Ovary (tissue), 9 donors: ENCODE results near the gene SHMT2. TPM values are rescaled to one million over a fixed set of nuclear protein-coding genes. Genes with fewer than 3 reads are reported as not detected.

ENCODE experiments used
- DNase-seq, 5 donors: peaks; one replicate each; pipeline ENCODE4 v3.0.0-alpha.2; 2019 to 2020
- H3K27ac ChIP-seq, 2 donors: fragments of 200-600 bp; one replicate each; pipeline versions ENCODE4 v1.5.1 to v1.8.0; 2019 to 2022
- H3K27me3 ChIP-seq: fragments of 200-600 bp; one replicate; pipeline ENCODE4 v1.8.0; 2022
- H3K36me3 ChIP-seq: fragments of 200-600 bp; sonication (generic); one replicate; pipeline ENCODE4 v1.5.1; 2019
- H3K4me1 ChIP-seq: one replicate; pipeline ENCODE4 v1.8.1; 2013; ENCODE audit warnings: mild to moderate bottlenecking, moderate library complexity; ENCODE audit not compliant: insufficient read depth
- H3K4me3 ChIP-seq: fragments of 200-600 bp; sonication (generic); one replicate; pipeline ENCODE4 v1.5.1; 2017
- H3K9me3 ChIP-seq, 2 donors: fragments of 200-600 bp in 1 of 2; sonication (generic) in 1 of 2; one replicate each; pipeline versions ENCODE4 v1.5.1 to v1.8.1; 2013 to 2019; ENCODE audit warnings: mild to moderate bottlenecking in 1 of 2, moderate library complexity in 1 of 2
- CTCF ChIP-seq, 3 donors: fragments of 450-650 bp in 2 of 3; fragments of 200-600 bp in 1 of 3; IDR thresholded peaks; one replicate each; pipeline versions ENCODE4 v1.5.1 to v1.8.0; 2016 to 2022; ENCODE audit warnings: antibody characterized with exemption in 3 of 3, mild to moderate bottlenecking in 1 of 3
- EP300 ChIP-seq: sonication (generic); formaldehyde crosslinking; IDR thresholded peaks from one replicate; pipeline ENCODE4 v1.6.1; 2017; ENCODE audit warnings: antibody characterized with exemption
- POLR2A ChIP-seq: fragments of 450-650 bp; IDR thresholded peaks from one replicate; pipeline ENCODE4 v1.6.1; 2017; ENCODE audit warnings: antibody characterized with exemption, mild to moderate bottlenecking, moderate library complexity
- WGBS, 3 donors: extraction: QIAGEN DNeasy Blood & Tissue Kit in 1 of 3; methylation state at CpG; one replicate each; pipeline versions ENCODE4 v1.1.5 to v1.1.7; 2013 to 2017; 5-methylcytosine and 5-hydroxymethylcytosine counted together
- intact Hi-C, 4 donors: fragments of 100-400 bp; cut with DNase I; formaldehyde crosslinking; loops; one replicate each; pipeline versions ENCODE4 v1.11.0 to v1.15.1; 2022 to 2023
- polyA plus RNA-seq, 2 donors: library from polyadenylated mRNA; stranded (reverse); fragments of 200-250 nt in 1 of 2; fragments of 350-450 nt in 1 of 2; fragmentation: Illumina TruSeq in 1 of 2; extraction: RNeasy Lipid Tissue Mini Kit (QIAGEN cat#74804) in 1 of 2; gene quantifications; one replicate each; pipeline ENCODE4 v1.2.3, GENCODE V29; 2013 to 2014
- total RNA-seq, 7 donors: library from RNA; depleted of rRNA in 2 of 7; stranded (reverse); fragments of >200 nt in 2 of 7; fragmentation: NEBNext Ultra II Directional in 3 of 7; extraction: Animal tissue kit (Norgen Biotek cat#: 25700) in 3 of 7; gene quantifications; one replicate each; pipeline versions ENCODE4 v1.1.0 to v1.2.4, GENCODE V29; 2016 to 2023
- donor health status: DM: no; HTN: no; CAD: no; lungs with moderate emphysema.
- donor health status: DM: no; HTN: no; CAD: no.
- donor health status: Bipolar disorder and iron deficiency.
- donor health status: DM: yes; HTN: yes; CAD: no.
- donor health status: DM: no; HTN: no; CAD: no.
- donor health status: DM: yes; HTN: yes; CAD: no.

Gene SHMT2
- total and polyA plus RNA-seq, 9 donors, result 23.0 to 185 (median 42.0) TPM

GRCh38 chr12:57244312-57244696 lies 14.8 kb downstream of the SHMT2 start:
- intact Hi-C loops, result no loop called here
- no peak for TF ChIP-seq EP300
- TF ChIP-seq CTCF (IDR thresholded peaks at IDR 0.05), result no peak
- no peak for TF ChIP-seq POLR2A
- no peak for DNase-seq
- H3K9me3 ChIP-seq, result no peaks in the 10 kb centered on the region
- no peaks in the 10 kb centered on the region for H3K36me3 ChIP-seq
- no peak overlapping the region for H3K27ac ChIP-seq
- WGBS, 3 donors, result 45 to 61% (median 50%) methylated on average over 6 of the region's 6 CpGs
- H3K4me3 ChIP-seq, result no peak overlapping the region
- peaks cover 12% of the 10 kb centered on the region for H3K4me1 ChIP-seq
- peaks cover 2% of the 10 kb centered on the region for H3K27me3 ChIP-seq

GRCh38 chr12:57247041-57247440 lies 17.5 kb downstream of the SHMT2 start:
- no peaks in the 10 kb centered on the region for H3K27me3 ChIP-seq
- peaks cover 5% of the 10 kb centered on the region for H3K4me1 ChIP-seq
- 93 to 96% (median 94%) methylated on average over 1 of the region's 1 CpG for WGBS, 3 donors
- H3K4me3 ChIP-seq, result no peak overlapping the region
- intact Hi-C loops, result no loop called here
- no peak overlapping the region for H3K27ac ChIP-seq
- TF ChIP-seq POLR2A, result no peak
- no peaks in the 10 kb centered on the region for H3K9me3 ChIP-seq
- no peak for DNase-seq
- no peaks in the 10 kb centered on the region for H3K36me3 ChIP-seq

GRCh38 chr12:57248934-57249742 lies 19.6 kb downstream of the SHMT2 start:
- no peaks in the 10 kb centered on the region for H3K9me3 ChIP-seq
- H3K36me3 ChIP-seq, result no peaks in the 10 kb centered on the region
- no peaks in the 10 kb centered on the region for H3K27me3 ChIP-seq
- H3K4me1 ChIP-seq, result no peaks in the 10 kb centered on the region
- H3K4me3 ChIP-seq, result no peak overlapping the region
- WGBS, 3 donors, result 76 to 83% (median 79%) methylated on average over 7 of the region's 7 CpGs
- TF ChIP-seq CTCF (IDR thresholded peaks at IDR 0.05) (no peak), EP300 (no peak), POLR2A (no peak)
- intact Hi-C loops, result no loop called here
- H3K27ac ChIP-seq, result no peak overlapping the region
- no peak for DNase-seq

GRCh38 chr12:57250541-57250940 lies 21.0 kb downstream of the SHMT2 start:
- WGBS, 3 donors, result 72 to 79% (median 79%) methylated on average over 3 of the region's 3 CpGs
- no peaks in the 10 kb centered on the region for H3K27me3 ChIP-seq
- DNase-seq, result no peak
- intact Hi-C loops, result no loop called here
- TF ChIP-seq CTCF (IDR thresholded peaks at IDR 0.05) (no peak), EP300 (no peak), POLR2A (no peak)
- H3K36me3 ChIP-seq, result no peaks in the 10 kb centered on the region
- no peaks in the 10 kb centered on the region for H3K4me1 ChIP-seq
- H3K4me3 ChIP-seq, result no peak overlapping the region
- no peak overlapping the region for H3K27ac ChIP-seq
- no peaks in the 10 kb centered on the region for H3K9me3 ChIP-seq

- no peaks in the 10 kb centered on the region for H3K36me3 ChIP-seq
- intact Hi-C loops, result no loop called here
- no peaks in the 10 kb centered on the region for H3K4me1 ChIP-seq
- 53 to 73% (median 57%) methylated on average over 7 of the region's 7 CpGs for WGBS, 3 donors
- no peak within 1 kb of the TSS for H3K4me3 ChIP-seq
- no peaks in the 10 kb centered on the region for H3K9me3 ChIP-seq
- H3K27ac ChIP-seq, result no peak within 1 kb of the TSS
- no peak for TF ChIP-seq POLR2A
- TF ChIP-seq EP300, result no peak
- no peak for TF ChIP-seq CTCF (IDR thresholded peaks at IDR 0.05)
- DNase-seq, result peak in 1 of 5 donors; percentile 8
- no peaks in the 10 kb centered on the region for H3K27me3 ChIP-seq
Observed at GRCh38 chr12:57250956-57251355, 21.4 kb downstream of the SHMT2 start, which contains the start of gene STAC3. STAC3 (minus strand) TSS chr12:57251187; CDS start chr12:57249636, 1,551 bp downstream.
